Measurements from ENCODE around the gene MICU1.

DNA sequence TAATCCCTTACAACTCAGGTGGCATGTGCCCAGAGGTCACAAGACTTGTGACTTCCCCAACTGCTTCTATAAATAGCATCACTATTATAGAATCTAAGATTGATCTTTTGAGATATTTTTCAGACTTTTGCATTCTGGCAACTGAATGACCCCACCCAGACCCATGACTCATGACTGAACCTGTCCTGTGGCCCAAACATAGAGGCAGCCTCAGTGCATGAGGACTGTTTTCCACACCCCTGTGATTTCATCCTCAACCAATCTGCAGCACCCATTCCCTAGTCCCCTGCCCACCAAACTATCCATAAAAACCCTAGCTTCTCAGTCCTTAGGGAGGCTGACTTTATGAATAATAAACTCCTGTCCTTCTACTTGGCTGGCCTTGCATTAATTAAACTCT lies 84.5 kb downstream of the MICU1 start:
- TF ChIP-seq POLR2A (IDR thresholded peaks at IDR 0.05; ENCODE audit: low read depth, low read length) (no peak), POLR2AphosphoS5 (IDR thresholded peaks at IDR 0.05; ENCODE audit: low read depth, low read length) (no peak), TAF1 (IDR thresholded peaks at IDR 0.05; ENCODE audit: borderline replicate concordance, low read depth, low read length) (no peak)
